Tongue (tissue), 2 donors: Measurements from ENCODE around the gene TRPM5. TPM values are rescaled to one million over a fixed set of nuclear protein-coding genes. Genes with fewer than 3 reads are reported as not detected.

Experiments
- DNase-seq: peaks from one replicate; pipeline ENCODE4 v3.0.0-alpha.2; 2015
- total RNA-seq: library from RNA; depleted of rRNA; stranded (reverse); fragments of >200 nt; gene quantifications from one replicate; pipeline ENCODE4 v1.2.3, GENCODE V29; 2014

TRPM5 gene
- total RNA-seq, 1 donor from 2014 or later: 0.41 TPM

GRCh38 chr11:2402890-2403645 is 41.2 kb downstream of the TRPM5 start:
- DNase-seq: no peak

GRCh38 chr11:2402106-2402505 is 42.2 kb downstream of the TRPM5 start:
- DNase-seq: no peak

- no peak for DNase-seq
These were observed 42.8 kb downstream of the TRPM5 start for GRCh38 chr11:2401436-2401984.

GRCh38 chr11:2400762-2401435 is 43.4 kb downstream of the TRPM5 start:
- DNase-seq: no peak

GRCh38 chr11:2400069-2400761 is 44.1 kb downstream of the TRPM5 start, which contains the start of gene TSSC4:
TSSC4 (plus strand) TSS chr11:2400750; CDS start chr11:2402634, 1,884 bp downstream.
- DNase-seq: peak; percentile 100

GRCh38 chr11:2399488-2400068 is 44.7 kb downstream of the TRPM5 start:
- no peak for DNase-seq

GRCh38 chr11:2398664-2399355 is 45.5 kb downstream of the TRPM5 start:
- DNase-seq: no peak

GRCh38 chr11:2397005-2397404 is 47.3 kb downstream of the TRPM5 start:
- DNase-seq: no peak

- DNase-seq: no peak
These were observed 47.8 kb downstream of the TRPM5 start for GRCh38 chr11:2396471-2396870.

GRCh38 chr11:2395856-2396255 is 48.5 kb downstream of the TRPM5 start:
- no peak for DNase-seq

GRCh38 chr11:2395211-2395730 is 49.0 kb downstream of the TRPM5 start:
- no peak for DNase-seq

- no peak for DNase-seq
These were observed 49.6 kb downstream of the TRPM5 start for GRCh38 chr11:2394818-2395105.

Other genes starting within 250 kb of the TRPM5 start
- 4.1 TPM for gene ASCL2, start 173.9 kb downstream of the TRPM5 start, total RNA-seq
- gene C11orf21, start 142.6 kb downstream of the TRPM5 start, total RNA-seq: 0.10 TPM
- gene TSPAN32, start 142.5 kb downstream of the TRPM5 start, total RNA-seq: 2.1 TPM
- 377 TPM for gene CD81, start 67.2 kb downstream of the TRPM5 start, total RNA-seq
- gene TSSC4, start 43.8 kb downstream of the TRPM5 start, total RNA-seq: 21.6 TPM
- 2.6 TPM for gene KCNQ1, start 494 bp upstream of the TRPM5 start, total RNA-seq